Fibroblast of pulmonary artery (primary cell): ENCODE results near the gene NET1.

ENCODE experiments used
- DNase-seq: peaks from one replicate; pipeline ENCODE4 v3.0.0-alpha.2; 2010; ENCODE audit warnings: low read depth
- H3K4me3 ChIP-seq: replicated peaks from 2 replicates; pipeline ENCODE4 v1.5.1; 2011; ENCODE audit warnings: low read depth, mild to moderate bottlenecking, control low read depth, low read length, moderate library complexity
- TF ChIP-seq, protein P1 (sequence below): IDR thresholded peaks from 2 replicates; pipeline ENCODE4 v1.5.1; 2011; ENCODE audit warnings: mild to moderate bottlenecking, control low read depth, low read length, inconsistent platforms; ENCODE audit errors: missing control alignments

The NET1 gene

DNA sequence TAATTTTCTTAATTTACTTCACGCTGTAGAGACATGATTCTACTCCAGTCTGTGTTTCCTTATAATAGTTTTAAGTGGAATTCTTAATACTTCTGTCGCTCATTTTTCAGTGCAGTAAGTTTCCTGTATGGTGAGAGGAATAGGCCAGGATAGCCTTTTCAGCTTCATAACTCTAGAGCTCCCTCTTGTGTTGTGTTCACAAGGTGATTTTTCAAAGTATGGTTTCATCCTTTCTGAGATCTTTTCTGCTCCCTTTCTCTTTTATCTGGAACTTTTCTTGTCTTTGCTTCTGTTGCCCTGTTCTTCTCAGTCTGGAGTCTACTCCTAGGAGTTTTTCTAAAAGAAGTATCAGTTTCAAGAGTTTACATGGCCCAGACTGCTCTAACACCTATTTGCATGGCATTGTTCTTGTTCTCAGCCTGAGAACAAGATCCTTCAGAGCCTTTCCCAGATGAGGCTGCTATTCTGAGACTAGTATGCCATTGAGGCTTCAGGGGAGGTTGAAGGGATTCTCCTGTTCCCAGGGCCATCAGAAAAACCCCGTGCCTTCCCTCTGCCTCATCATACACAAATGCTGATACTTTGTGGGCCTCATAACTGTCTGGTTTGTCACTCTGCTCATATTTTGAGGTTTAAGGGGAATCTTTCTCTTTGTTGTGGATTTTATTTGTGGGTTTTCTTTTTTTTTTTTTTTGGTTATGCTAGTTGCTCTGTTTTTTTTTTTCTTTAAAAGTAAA, 21.8 kb downstream of the NET1 start:
- TF ChIP-seq, protein P1, sequence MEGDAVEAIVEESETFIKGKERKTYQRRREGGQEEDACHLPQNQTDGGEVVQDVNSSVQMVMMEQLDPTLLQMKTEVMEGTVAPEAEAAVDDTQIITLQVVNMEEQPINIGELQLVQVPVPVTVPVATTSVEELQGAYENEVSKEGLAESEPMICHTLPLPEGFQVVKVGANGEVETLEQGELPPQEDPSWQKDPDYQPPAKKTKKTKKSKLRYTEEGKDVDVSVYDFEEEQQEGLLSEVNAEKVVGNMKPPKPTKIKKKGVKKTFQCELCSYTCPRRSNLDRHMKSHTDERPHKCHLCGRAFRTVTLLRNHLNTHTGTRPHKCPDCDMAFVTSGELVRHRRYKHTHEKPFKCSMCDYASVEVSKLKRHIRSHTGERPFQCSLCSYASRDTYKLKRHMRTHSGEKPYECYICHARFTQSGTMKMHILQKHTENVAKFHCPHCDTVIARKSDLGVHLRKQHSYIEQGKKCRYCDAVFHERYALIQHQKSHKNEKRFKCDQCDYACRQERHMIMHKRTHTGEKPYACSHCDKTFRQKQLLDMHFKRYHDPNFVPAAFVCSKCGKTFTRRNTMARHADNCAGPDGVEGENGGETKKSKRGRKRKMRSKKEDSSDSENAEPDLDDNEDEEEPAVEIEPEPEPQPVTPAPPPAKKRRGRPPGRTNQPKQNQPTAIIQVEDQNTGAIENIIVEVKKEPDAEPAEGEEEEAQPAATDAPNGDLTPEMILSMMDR, result peak; percentile 75
- peak; percentile 86 for DNase-seq
- no peak overlapping the region for H3K4me3 ChIP-seq

DNA sequence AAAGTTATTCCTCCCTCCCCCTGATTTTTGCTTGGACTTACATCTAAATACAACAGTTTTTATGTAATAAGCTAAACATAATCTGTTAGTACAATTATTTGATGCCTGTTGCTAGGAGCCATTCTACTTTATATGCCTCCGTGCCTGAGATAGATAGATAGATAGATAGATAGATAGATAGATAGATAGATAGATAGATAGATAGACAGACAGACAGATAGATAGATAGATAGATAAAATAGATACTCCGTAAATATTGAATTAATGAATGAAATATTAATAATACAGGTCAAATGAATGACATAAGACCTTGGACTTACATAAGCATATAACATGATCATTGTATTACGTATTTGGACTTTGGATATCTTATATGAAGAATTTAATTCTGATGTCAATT, 23.0 kb downstream of the NET1 start:
- DNase-seq, result no peak
- TF ChIP-seq, protein P1, result no peak
- no peak overlapping the region for H3K4me3 ChIP-seq

DNA sequence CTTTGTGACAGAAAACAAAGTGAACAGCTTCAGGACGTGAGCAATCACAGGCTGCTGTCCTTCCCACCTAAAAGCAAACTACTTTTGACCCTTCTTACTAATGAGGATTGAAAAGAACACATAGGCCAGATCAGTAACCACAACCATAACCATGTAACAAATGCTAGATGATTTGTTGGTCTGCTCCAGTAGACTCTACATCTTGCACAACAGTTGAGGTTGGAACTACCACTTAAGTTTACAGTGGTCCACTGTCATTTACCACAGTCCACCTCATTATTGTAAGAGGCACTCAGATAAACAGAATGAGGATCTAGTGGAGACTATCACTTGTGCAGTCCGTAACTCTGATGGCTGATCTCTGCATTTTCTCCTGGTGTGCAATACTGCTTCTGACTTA, 27.8 kb downstream of the NET1 start:
- TF ChIP-seq, protein P1, result no peak
- no peak for DNase-seq
- H3K4me3 ChIP-seq, result no peak overlapping the region

DNA sequence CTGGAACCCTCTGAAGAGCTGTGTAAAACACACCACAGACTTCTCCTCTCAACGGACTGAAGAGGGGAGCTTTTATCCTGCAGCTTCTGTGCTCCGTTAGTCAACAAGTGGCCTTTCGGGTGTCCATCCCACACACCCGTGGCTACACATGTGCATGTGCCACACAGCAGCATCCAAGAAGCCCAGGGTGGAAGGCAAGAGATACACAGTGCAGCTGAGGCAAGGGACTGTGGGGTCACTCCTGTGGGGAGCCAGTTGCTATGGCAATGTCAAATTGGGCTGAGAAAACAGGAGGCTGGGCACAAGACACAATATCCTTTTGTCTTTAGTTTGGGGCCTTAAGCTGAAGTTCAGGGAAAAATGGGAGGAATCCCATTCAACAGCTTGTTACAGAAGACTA, 28.7 kb downstream of the NET1 start:
- no peak overlapping the region for H3K4me3 ChIP-seq
- TF ChIP-seq, protein P1, result no peak
- no peak for DNase-seq

DNA sequence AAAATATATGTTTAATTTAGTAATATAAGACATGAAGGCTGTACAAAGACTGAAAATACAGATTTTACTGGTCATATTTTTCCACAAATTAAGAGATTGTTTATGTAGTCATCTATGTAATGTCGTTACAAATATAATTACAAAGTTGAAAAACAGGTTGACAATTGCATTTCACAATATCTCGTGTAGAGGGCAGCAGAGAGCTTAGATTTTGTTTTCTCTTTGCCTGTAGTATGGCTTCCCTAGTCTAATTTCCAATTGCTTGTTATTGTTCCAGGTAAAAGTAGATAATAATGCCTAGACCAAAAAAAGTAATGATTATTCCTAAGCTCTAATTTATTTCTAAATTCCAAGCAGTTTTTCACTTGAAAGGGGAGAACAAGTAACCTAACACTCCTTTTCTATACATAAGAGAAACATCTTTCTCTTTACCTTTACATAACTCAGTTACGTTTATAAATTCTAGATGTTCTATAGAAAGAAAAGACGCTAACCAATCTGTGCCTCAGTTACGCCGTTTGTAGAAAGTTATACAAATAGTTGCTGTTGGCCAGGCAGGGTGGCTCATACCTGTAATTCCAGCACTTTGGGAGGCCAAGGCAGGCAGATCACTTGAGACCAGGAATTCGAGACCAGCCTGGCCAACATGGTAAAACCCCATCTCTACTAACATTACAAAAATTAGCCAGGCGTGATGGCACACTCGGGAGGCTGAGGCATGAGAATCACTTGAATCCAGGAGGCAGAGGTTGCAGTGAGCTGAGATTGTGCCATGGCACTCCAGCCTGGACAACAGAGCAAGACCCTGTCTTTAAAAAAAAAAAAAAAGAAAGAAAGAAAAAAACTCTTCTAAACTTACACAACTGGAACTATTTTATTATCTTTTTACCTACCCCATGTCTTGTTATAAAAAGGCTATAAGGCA, 30.0 kb downstream of the NET1 start:
- peak; percentile 75 for DNase-seq
- no peak overlapping the region for H3K4me3 ChIP-seq
- TF ChIP-seq, protein P1, result peak; percentile 75

DNA sequence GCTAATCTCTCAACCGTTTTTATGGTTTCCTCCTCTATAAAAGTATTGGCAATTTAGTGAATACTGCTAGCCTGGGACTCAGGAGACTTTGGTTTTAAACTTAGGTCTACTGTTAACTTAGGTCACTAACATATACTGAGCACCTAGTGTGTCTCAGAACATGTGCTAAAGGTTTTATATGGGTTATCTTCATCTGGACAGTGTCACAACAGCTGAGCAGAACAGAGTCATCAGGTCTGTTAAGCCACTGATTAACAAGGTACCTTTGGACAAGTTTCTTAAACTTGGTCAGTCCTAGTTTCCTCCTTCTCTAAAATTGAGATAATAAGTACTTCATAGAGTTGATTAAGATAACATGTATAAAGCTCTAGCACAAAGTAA, 30.6 kb downstream of the NET1 start:
- TF ChIP-seq, protein P1, result no peak
- DNase-seq, result no peak
- H3K4me3 ChIP-seq, result no peak overlapping the region
